ENCODE results near the gene NUPR2. TPM values are rescaled to one million over a fixed set of nuclear protein-coding genes. Genes with fewer than 3 reads are reported as not detected.
"Not testable (repeated sequence)": the region's sequence is repeated elsewhere in the genome, so short reads cannot be mapped to it uniquely, and the experiment has no call there.

Gene NUPR2
- total RNA-seq, 1 donor from 2014 or later, result 3.1 TPM

DNA sequence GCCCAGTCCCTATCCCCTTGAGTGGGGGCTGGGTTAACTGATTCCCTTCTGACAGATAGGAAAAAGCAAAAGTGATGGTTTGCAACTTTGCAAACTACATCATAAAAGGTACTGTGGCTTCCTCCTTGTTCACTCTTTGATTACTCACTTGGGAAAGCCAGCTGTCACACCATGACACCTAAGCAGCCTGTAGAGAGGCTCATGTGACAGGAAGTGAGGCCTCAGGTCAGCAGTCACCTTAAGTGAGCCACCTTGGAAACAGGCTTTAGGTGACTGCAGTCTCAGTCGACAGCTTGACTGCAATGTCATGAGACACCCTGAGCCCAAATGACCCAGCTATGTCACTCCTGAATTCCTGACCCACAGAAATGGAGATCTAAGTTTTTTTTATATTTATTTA lies 5.6 kb downstream of the NUPR2 start:
- no peak overlapping the region for H3K4me3 ChIP-seq (ENCODE audit: low read depth, low read length)
- DNase-seq (ENCODE audit: low read depth), result no peak
- TF ChIP-seq, protein P1, sequence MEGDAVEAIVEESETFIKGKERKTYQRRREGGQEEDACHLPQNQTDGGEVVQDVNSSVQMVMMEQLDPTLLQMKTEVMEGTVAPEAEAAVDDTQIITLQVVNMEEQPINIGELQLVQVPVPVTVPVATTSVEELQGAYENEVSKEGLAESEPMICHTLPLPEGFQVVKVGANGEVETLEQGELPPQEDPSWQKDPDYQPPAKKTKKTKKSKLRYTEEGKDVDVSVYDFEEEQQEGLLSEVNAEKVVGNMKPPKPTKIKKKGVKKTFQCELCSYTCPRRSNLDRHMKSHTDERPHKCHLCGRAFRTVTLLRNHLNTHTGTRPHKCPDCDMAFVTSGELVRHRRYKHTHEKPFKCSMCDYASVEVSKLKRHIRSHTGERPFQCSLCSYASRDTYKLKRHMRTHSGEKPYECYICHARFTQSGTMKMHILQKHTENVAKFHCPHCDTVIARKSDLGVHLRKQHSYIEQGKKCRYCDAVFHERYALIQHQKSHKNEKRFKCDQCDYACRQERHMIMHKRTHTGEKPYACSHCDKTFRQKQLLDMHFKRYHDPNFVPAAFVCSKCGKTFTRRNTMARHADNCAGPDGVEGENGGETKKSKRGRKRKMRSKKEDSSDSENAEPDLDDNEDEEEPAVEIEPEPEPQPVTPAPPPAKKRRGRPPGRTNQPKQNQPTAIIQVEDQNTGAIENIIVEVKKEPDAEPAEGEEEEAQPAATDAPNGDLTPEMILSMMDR (conservative IDR thresholded peaks at IDR 0.05; ENCODE audit: low read depth, low read length), result no peak

- no peak for DNase-seq (ENCODE audit: low read depth)
- TF ChIP-seq, protein P1 (conservative IDR thresholded peaks at IDR 0.05; ENCODE audit: low read depth, low read length), result no peak
- no peak overlapping the region for H3K4me3 ChIP-seq (ENCODE audit: low read depth, low read length)
These were observed 8.3 kb downstream of the NUPR2 start for GRCh38 chr7:56107954-56108258.

GRCh38 chr7:56106108-56107073 lies 9.8 kb downstream of the NUPR2 start, which contains the start of gene CHCHD2:
Gene CHCHD2, minus strand, starts transcription at chr7:56106476. Its CDS starts 63 bp downstream, at chr7:56106413.
- TF ChIP-seq, protein P1 (conservative IDR thresholded peaks at IDR 0.05; ENCODE audit: low read depth, low read length), result no peak
- H3K4me3 ChIP-seq (ENCODE audit: low read depth, low read length), result peak within 1 kb of the TSS; percentile 73
- peak; percentile 90 for DNase-seq (ENCODE audit: low read depth)

DNA sequence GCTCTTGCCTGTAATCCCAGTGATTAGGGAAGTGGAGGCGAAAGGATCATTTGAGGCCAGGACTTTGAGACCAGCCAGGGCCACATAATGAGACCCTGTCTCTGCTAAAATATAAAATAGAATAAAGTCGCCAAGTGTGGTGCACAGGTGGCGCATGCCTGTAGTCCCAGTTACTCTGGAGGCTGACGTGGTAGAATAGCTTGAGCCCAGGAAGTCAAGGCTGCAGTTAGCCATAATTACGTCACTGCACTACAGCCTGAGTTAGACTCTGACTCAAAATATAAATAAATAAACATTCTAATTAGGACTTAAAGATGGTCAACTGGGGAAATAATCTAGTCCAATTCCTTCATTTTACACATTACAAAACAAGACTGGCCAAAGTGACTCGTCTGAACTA lies 10.7 kb downstream of the NUPR2 start:
- DNase-seq (ENCODE audit: low read depth), result peak; percentile 50
- peak overlapping the region; percentile 73 for H3K4me3 ChIP-seq (ENCODE audit: low read depth, low read length)
- TF ChIP-seq, protein P1 (conservative IDR thresholded peaks at IDR 0.05; ENCODE audit: low read depth, low read length), result no peak

GRCh38 chr7:56104138-56104537 lies 12.1 kb downstream of the NUPR2 start:
- H3K4me3 ChIP-seq (ENCODE audit: low read depth, low read length); DNase-seq (ENCODE audit: low read depth): not testable (repeated sequence)

DNA sequence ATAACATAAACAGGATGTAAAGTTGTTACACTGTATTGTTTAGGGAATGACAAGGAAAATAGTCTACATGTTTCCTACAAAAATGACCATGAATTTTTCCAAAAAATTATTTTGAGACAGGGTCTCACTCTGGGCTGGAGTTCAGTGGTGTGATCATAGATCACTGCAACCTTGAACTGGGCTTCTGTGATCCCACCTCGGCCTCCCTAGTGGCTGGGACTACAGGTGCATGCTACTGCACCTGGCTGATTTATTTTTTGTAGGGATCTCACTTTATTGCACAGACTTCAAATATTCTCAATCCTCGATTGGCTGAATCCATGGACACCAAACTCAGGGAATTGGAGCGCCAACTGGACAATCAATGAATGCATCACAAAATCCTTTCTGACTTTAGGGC lies 16.6 kb downstream of the NUPR2 start:
- H3K4me3 ChIP-seq (ENCODE audit: low read depth, low read length), result no peak overlapping the region
- DNase-seq (ENCODE audit: low read depth), result no peak
- TF ChIP-seq, protein P1 (conservative IDR thresholded peaks at IDR 0.05; ENCODE audit: low read depth, low read length), result no peak

DNA sequence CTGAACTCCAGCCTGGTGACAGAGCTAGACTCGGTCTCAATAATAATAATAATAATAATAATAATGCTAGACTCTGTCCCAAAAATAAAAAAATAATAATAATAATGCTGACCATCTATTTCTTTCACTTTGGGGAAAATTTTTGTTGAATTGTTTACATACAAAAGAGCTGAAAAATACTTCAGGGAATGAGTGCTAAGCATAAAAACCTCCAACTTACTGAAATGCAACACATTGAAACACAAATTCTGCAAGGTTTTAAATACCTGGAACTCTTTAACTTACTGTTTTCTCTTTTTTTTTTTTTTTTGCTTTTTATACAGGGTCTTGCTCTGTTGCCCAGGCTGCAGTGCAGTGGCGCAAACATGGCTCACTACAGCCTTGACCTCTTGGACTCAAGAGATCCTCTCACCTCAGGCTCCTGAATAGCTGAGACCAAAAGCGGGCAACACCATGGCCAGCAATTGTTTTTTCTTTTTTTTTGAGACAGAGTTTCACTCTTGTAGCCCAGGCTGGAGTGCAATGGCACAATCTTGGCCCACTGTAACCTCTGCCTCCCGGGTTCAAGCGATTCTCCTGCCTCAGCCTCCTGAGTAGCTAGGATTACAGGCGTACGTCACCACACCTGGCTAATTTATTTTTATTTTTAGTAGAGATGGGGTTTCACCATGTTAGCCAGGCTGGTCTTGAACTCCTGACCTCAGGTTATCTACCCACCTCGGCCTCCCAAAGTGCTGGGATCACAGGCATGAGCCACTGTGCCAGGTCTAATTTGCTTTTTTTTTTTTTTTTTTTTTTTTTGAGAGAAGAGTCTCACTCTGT lies 17.8 kb downstream of the NUPR2 start:
- not testable (repeated sequence) for DNase-seq (ENCODE audit: low read depth); H3K4me3 ChIP-seq (ENCODE audit: low read depth, low read length)

Data from epithelial cell of proximal tubule (primary cell).